Measurements from ENCODE around the gene SORBS1.

SORBS1 gene

DNA sequence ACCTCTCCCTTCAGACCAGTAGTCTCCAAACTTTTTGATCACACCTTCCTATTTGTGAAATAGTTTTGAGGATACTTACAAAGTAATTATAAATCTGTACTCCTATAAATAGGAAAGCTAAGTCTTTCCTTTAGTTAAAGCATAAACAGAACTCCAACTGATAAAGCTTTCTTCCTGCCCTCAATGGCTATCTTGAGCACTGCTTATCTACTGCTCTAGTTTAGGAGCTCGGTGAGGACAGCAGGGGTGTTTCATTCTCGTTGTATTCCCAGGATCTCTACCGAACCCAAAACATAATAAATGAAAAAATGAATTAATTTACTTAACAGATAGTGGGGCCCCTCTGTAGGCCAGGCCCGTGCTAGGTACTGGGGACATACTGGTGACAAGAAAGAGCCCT lies 17.7 kb downstream of the SORBS1 start:
- H3K27ac ChIP-seq (ENCODE audit: insufficient read depth, low read length, poor library complexity, severe bottlenecking): no peak overlapping the region
- no peaks in the 10 kb centered on the region for H3K27me3 ChIP-seq (replicated peaks; ENCODE audit: control insufficient read depth, insufficient read depth, low read length, poor library complexity, severe bottlenecking)
- no peak for DNase-seq
- no peak overlapping the region for H3K4me3 ChIP-seq (ENCODE audit: insufficient read depth, low read depth, low read length, poor library complexity, severe bottlenecking)
- no peaks in the 10 kb centered on the region for H3K4me1 ChIP-seq (ENCODE audit: control insufficient read depth, insufficient read depth, low read length, poor library complexity, severe bottlenecking)
- H3K36me3 ChIP-seq (ENCODE audit: control insufficient read depth, insufficient read depth, low read length): no peaks in the 10 kb centered on the region
- H3K9me3 ChIP-seq (ENCODE audit: control insufficient read depth, low read length): no peaks in the 10 kb centered on the region

DNA sequence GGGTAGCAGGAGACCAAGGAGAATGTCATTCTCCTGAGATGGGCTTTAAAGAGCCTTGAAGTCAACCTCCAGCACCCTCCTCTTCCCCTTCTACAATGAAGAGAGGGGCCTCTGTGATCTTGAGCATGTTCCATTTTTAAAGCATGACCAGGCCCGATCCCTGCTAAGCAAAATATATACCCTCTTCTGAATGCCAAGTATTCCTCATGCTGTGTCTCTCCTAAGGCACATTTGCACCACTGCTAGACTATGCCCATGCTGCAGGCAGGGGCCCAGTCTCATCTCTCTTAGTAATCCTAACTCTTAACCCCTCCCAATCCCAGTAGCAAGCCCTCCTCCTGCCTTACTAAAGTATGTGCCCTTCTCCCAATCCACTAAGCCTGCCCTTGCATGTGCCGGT lies 18.4 kb downstream of the SORBS1 start:
- Histone ChIP-seq H3K4me1 (ENCODE audit: control insufficient read depth, insufficient read depth, low read length, poor library complexity, severe bottlenecking) (no peaks in the 10 kb centered on the region), H3K27me3 (replicated peaks; ENCODE audit: control insufficient read depth, insufficient read depth, low read length, poor library complexity, severe bottlenecking) (no peaks in the 10 kb centered on the region), H3K9me3 (ENCODE audit: control insufficient read depth, low read length) (no peaks in the 10 kb centered on the region), H3K4me3 (ENCODE audit: insufficient read depth, low read depth, low read length, poor library complexity, severe bottlenecking) (no peak overlapping the region), H3K27ac (ENCODE audit: insufficient read depth, low read length, poor library complexity, severe bottlenecking) (no peak overlapping the region), H3K36me3 (ENCODE audit: control insufficient read depth, insufficient read depth, low read length) (no peaks in the 10 kb centered on the region)
- DNase-seq: no peak

- Histone ChIP-seq H3K27ac (ENCODE audit: insufficient read depth, low read length, poor library complexity, severe bottlenecking) (no peak overlapping the region), H3K4me3 (ENCODE audit: insufficient read depth, low read depth, low read length, poor library complexity, severe bottlenecking) (no peak overlapping the region), H3K4me1 (ENCODE audit: control insufficient read depth, insufficient read depth, low read length, poor library complexity, severe bottlenecking) (no peaks in the 10 kb centered on the region), H3K9me3 (ENCODE audit: control insufficient read depth, low read length) (no peaks in the 10 kb centered on the region), H3K27me3 (replicated peaks; ENCODE audit: control insufficient read depth, insufficient read depth, low read length, poor library complexity, severe bottlenecking) (no peaks in the 10 kb centered on the region), H3K36me3 (ENCODE audit: control insufficient read depth, insufficient read depth, low read length) (no peaks in the 10 kb centered on the region)
- no peak for DNase-seq
Measured at GRCh38 chr10:95542330-95542729, 18.8 kb downstream of the SORBS1 start.

DNA sequence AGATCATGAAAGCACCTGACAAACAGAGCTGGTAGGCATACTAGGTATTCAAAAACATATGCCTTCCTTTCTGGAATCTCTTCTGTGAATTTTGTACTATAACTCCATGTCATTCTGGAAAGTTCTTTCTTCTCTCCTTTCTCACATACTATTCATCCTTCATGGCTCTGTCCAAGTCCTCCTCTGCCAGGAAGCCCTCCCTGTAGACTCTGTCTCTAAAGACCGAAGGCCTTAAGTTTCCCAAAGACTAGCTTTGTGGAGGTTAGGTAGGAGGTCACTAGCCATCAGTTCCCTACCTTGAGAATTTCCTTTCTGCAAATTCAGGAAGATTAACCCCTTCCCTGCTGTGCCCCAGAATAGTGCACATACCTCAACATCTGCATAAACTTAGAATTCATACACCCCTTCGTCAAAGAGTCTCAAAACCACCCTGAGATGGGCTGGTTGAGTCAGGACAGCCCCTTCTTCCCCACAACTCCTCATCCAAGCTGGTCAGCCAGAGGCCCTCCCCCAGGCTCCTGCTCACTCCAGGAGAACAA lies 20.6 kb downstream of the SORBS1 start:
- H3K4me1 ChIP-seq (ENCODE audit: control insufficient read depth, insufficient read depth, low read length, poor library complexity, severe bottlenecking): no peaks in the 10 kb centered on the region
- no peak for DNase-seq
- H3K9me3 ChIP-seq (ENCODE audit: control insufficient read depth, low read length): no peaks in the 10 kb centered on the region
- H3K27ac ChIP-seq (ENCODE audit: insufficient read depth, low read length, poor library complexity, severe bottlenecking): no peak overlapping the region
- no peak overlapping the region for H3K4me3 ChIP-seq (ENCODE audit: insufficient read depth, low read depth, low read length, poor library complexity, severe bottlenecking)
- no peaks in the 10 kb centered on the region for H3K36me3 ChIP-seq (ENCODE audit: control insufficient read depth, insufficient read depth, low read length)
- H3K27me3 ChIP-seq (replicated peaks; ENCODE audit: control insufficient read depth, insufficient read depth, low read length, poor library complexity, severe bottlenecking): no peaks in the 10 kb centered on the region

DNA sequence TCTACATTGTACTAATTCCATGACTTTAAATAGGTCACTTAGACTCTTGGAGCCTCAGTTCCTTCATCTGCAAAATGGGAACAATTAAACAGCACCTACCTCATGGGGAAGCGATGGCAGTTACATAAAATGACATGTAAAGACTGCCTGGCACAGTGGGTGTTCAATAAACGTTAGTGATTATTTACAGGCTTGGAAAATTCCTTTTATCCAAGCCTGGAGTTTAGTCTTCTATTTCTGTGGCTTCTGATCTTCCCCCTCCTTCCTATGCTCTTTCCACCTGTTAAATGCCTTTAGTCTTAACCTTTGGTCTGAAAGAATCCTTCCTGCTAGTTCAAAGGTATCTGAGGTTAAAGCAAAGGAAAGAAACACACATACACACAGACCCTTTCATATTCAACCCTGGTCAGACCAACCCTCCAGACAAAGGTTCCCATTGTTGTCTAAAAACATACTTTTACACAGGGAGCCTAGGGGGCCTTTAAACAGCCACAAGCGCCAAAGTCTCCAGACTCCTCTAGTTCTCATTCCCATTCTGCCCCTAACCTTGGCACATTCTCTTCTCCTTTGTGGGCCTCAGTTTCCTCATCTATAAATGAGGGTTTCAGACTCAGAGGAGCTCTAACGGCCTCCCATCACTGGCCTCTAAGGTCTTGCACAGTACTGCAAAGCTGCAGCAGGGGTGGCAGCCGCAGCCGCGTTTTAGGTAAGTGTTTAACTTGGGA lies 21.4 kb downstream of the SORBS1 start:
- H3K36me3 ChIP-seq (ENCODE audit: control insufficient read depth, insufficient read depth, low read length): no peaks in the 10 kb centered on the region
- no peaks in the 10 kb centered on the region for H3K4me1 ChIP-seq (ENCODE audit: control insufficient read depth, insufficient read depth, low read length, poor library complexity, severe bottlenecking)

GRCh38 chr10:95538412-95538811 lies 22.8 kb downstream of the SORBS1 start:
- Histone ChIP-seq H3K27me3 (replicated peaks; ENCODE audit: control insufficient read depth, insufficient read depth, low read length, poor library complexity, severe bottlenecking) (no peaks in the 10 kb centered on the region), H3K9me3 (ENCODE audit: control insufficient read depth, low read length) (no peaks in the 10 kb centered on the region), H3K36me3 (ENCODE audit: control insufficient read depth, insufficient read depth, low read length) (no peaks in the 10 kb centered on the region), H3K27ac (ENCODE audit: insufficient read depth, low read length, poor library complexity, severe bottlenecking) (no peak overlapping the region), H3K4me1 (ENCODE audit: control insufficient read depth, insufficient read depth, low read length, poor library complexity, severe bottlenecking) (no peaks in the 10 kb centered on the region), H3K4me3 (ENCODE audit: insufficient read depth, low read depth, low read length, poor library complexity, severe bottlenecking) (no peak overlapping the region)
- DNase-seq: no peak

More for the DNA sequence above, 21.4 kb downstream of the SORBS1 start:
- DNase-seq: no peak
- H3K27ac ChIP-seq (ENCODE audit: insufficient read depth, low read length, poor library complexity, severe bottlenecking): no peak overlapping the region
- no peaks in the 10 kb centered on the region for H3K9me3 ChIP-seq (ENCODE audit: control insufficient read depth, low read length)
- no peak overlapping the region for H3K4me3 ChIP-seq (ENCODE audit: insufficient read depth, low read depth, low read length, poor library complexity, severe bottlenecking)
- H3K27me3 ChIP-seq (replicated peaks; ENCODE audit: control insufficient read depth, insufficient read depth, low read length, poor library complexity, severe bottlenecking): no peaks in the 10 kb centered on the region

GRCh38 chr10:95537542-95537927 lies 23.6 kb downstream of the SORBS1 start:
- no peaks in the 10 kb centered on the region for H3K36me3 ChIP-seq (ENCODE audit: control insufficient read depth, insufficient read depth, low read length)
- H3K9me3 ChIP-seq (ENCODE audit: control insufficient read depth, low read length): no peaks in the 10 kb centered on the region
- no peak overlapping the region for H3K27ac ChIP-seq (ENCODE audit: insufficient read depth, low read length, poor library complexity, severe bottlenecking)
- no peaks in the 10 kb centered on the region for H3K4me1 ChIP-seq (ENCODE audit: control insufficient read depth, insufficient read depth, low read length, poor library complexity, severe bottlenecking)
- H3K4me3 ChIP-seq (ENCODE audit: insufficient read depth, low read depth, low read length, poor library complexity, severe bottlenecking): no peak overlapping the region
- H3K27me3 ChIP-seq (replicated peaks; ENCODE audit: control insufficient read depth, insufficient read depth, low read length, poor library complexity, severe bottlenecking): no peaks in the 10 kb centered on the region
- DNase-seq: no peak

DNA sequence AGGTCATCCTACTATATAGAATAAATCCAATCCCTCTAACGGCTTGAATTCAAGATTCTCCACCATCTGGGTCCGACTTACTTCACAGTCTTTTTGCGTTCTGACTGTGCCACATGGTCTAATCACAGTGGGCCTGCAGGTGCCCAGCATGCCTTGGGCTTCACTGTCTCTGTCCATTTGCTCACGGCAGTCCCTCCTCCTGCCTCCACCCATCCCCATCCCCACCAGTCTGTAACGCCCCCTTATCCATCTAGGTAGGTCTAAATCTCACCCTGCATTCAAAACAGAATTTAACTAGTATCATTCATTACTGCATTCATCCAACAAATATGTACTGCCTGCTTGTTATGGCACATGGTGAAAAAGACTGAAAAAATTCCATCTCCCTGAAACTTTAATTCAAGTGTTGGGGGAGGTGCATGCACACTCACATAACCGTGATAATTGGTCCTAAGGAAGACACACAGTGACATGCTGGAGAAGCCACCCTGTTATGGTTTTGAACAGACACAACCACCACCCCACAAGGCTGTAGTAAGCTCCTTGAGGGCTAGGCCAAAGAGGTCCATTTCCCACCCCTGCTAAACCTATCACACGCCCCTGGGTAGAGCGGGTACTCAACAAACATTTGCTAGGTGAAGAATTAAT lies 24.2 kb downstream of the SORBS1 start:
- H3K27ac ChIP-seq (ENCODE audit: insufficient read depth, low read length, poor library complexity, severe bottlenecking): no peak overlapping the region

GRCh38 chr10:95536017-95536416 lies 25.2 kb downstream of the SORBS1 start:
- Histone ChIP-seq H3K27me3 (replicated peaks; ENCODE audit: control insufficient read depth, insufficient read depth, low read length, poor library complexity, severe bottlenecking) (no peaks in the 10 kb centered on the region), H3K9me3 (ENCODE audit: control insufficient read depth, low read length) (no peaks in the 10 kb centered on the region), H3K27ac (ENCODE audit: insufficient read depth, low read length, poor library complexity, severe bottlenecking) (no peak overlapping the region), H3K4me1 (ENCODE audit: control insufficient read depth, insufficient read depth, low read length, poor library complexity, severe bottlenecking) (no peaks in the 10 kb centered on the region), H3K36me3 (ENCODE audit: control insufficient read depth, insufficient read depth, low read length) (no peaks in the 10 kb centered on the region), H3K4me3 (ENCODE audit: insufficient read depth, low read depth, low read length, poor library complexity, severe bottlenecking) (no peak overlapping the region)
- DNase-seq: no peak

More for the DNA sequence above, 24.2 kb downstream of the SORBS1 start:
- H3K36me3 ChIP-seq (ENCODE audit: control insufficient read depth, insufficient read depth, low read length): no peaks in the 10 kb centered on the region
- H3K27me3 ChIP-seq (replicated peaks; ENCODE audit: control insufficient read depth, insufficient read depth, low read length, poor library complexity, severe bottlenecking): no peaks in the 10 kb centered on the region
- no peaks in the 10 kb centered on the region for H3K9me3 ChIP-seq (ENCODE audit: control insufficient read depth, low read length)
- H3K4me1 ChIP-seq (ENCODE audit: control insufficient read depth, insufficient read depth, low read length, poor library complexity, severe bottlenecking): no peaks in the 10 kb centered on the region
- H3K4me3 ChIP-seq (ENCODE audit: insufficient read depth, low read depth, low read length, poor library complexity, severe bottlenecking): no peak overlapping the region
- no peak for DNase-seq

DNA sequence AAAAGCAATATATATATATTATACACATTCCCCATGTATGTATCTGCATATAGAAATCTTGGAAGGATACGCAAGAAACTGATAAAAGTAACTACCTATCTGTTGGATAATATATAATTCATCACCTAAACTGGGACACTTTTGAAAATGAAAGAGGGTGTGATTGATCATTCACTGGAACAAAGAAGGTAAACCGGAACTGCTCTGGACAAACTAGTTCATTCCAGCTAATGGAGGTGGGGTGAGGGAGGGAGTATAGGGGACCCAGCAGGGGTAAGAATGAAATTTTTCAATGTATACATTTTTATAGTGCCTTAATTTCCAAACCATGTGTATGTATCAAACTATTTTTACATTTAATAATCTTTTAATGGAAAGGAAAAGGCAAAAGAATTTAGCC lies 25.6 kb downstream of the SORBS1 start:
- Histone ChIP-seq H3K27ac (ENCODE audit: insufficient read depth, low read length, poor library complexity, severe bottlenecking) (no peak overlapping the region), H3K36me3 (ENCODE audit: control insufficient read depth, insufficient read depth, low read length) (no peaks in the 10 kb centered on the region), H3K4me1 (ENCODE audit: control insufficient read depth, insufficient read depth, low read length, poor library complexity, severe bottlenecking) (no peaks in the 10 kb centered on the region)

More for the DNA sequence above, 25.6 kb downstream of the SORBS1 start:
- Histone ChIP-seq H3K4me3 (ENCODE audit: insufficient read depth, low read depth, low read length, poor library complexity, severe bottlenecking) (no peak overlapping the region), H3K9me3 (ENCODE audit: control insufficient read depth, low read length) (no peaks in the 10 kb centered on the region), H3K27me3 (replicated peaks; ENCODE audit: control insufficient read depth, insufficient read depth, low read length, poor library complexity, severe bottlenecking) (no peaks in the 10 kb centered on the region)
- DNase-seq: no peak
